Thyroid gland (tissue), 4 donors: ENCODE data around the gene REC8. TPM values are rescaled to one million over a fixed set of nuclear protein-coding genes. Genes with fewer than 3 reads are reported as not detected.

Experiments
- DNase-seq, 2 donors: peaks; one replicate each; pipeline ENCODE4 v3.0.0-alpha.2; 2019
- H3K27ac ChIP-seq, 3 donors: fragments of 200-600 bp; sonication (generic); 1 replicate in 2 of 3; 2 replicates in 1 of 3; pipeline ENCODE4 v1.5.1; 2016 to 2019; ENCODE audit warnings: mild to moderate bottlenecking in 1 of 3, moderate library complexity in 1 of 3
- H3K27me3 ChIP-seq: fragments of 200-600 bp; sonication (generic); one replicate; pipeline ENCODE4 v1.5.1; 2019
- H3K36me3 ChIP-seq, 2 donors: fragments of 200-600 bp; sonication (generic); one replicate each; pipeline ENCODE4 v1.5.1; 2016 to 2019
- H3K4me1 ChIP-seq, 2 donors: fragments of 200-600 bp; sonication (generic); one replicate each; pipeline ENCODE4 v1.5.1; 2017 to 2019
- H3K4me3 ChIP-seq, 3 donors: fragments of 200-600 bp; sonication (generic); replicated peaks in 1 of 3; 1 replicate in 2 of 3; 2 replicates in 1 of 3; pipeline ENCODE4 v1.5.1; 2016; ENCODE audit warnings: mild to moderate bottlenecking in 1 of 3
- H3K9me3 ChIP-seq: fragments of 200-600 bp; sonication (generic); one replicate; pipeline ENCODE4 v1.5.1; 2017
- CTCF ChIP-seq, 6 experiments: fragments of 200-600 bp in 3 of 6; fragments of 450-650 bp in 3 of 6; sonication (generic) in 3 of 6; IDR thresholded peaks; one replicate each; pipeline ENCODE4 v1.5.1; 2016 to 2019; ENCODE audit warnings: antibody characterized with exemption in 6 of 6, mild to moderate bottlenecking in 2 of 6, inconsistent platforms in 1 of 6, moderate library complexity in 1 of 6
- POLR2A ChIP-seq, 2 donors: fragments of 450-650 bp; IDR thresholded peaks; one replicate each; pipeline ENCODE4 v1.6.1; 2017; ENCODE audit warnings: antibody characterized with exemption in 2 of 2, mild to moderate bottlenecking in 2 of 2, moderate library complexity in 1 of 2
- WGBS, 2 donors: methylation state at CpG; one replicate each; pipeline ENCODE4 v1.1.5; 2017; 5-methylcytosine and 5-hydroxymethylcytosine counted together
- intact Hi-C: fragments of 100-400 bp; cut with DNase I; formaldehyde crosslinking; loops from one replicate; pipeline ENCODE4 v1.15.1; 2023
- total RNA-seq, 4 donors: library from RNA; depleted of rRNA; stranded (reverse); fragments of >200 nt; gene quantifications; one replicate each; pipeline ENCODE4 v1.2.3, GENCODE V29; 2016

The REC8 gene
- total RNA-seq, 4 donors from 2014 or later: 4.1 to 7.1 (median 5.4) TPM

GRCh38 chr14:24185741-24186140, 13.9 kb downstream of the REC8 start:
- Histone ChIP-seq H3K36me3 (peaks cover 32 to 46% of the 10 kb centered on the region in 2 donors), H3K4me3 (no peak overlapping the region), H3K9me3 (no peaks in the 10 kb centered on the region), H3K27me3 (no peaks in the 10 kb centered on the region), H3K27ac (no peak overlapping the region), H3K4me1 (peaks cover 8 to 13% of the 10 kb centered on the region in 2 donors)
- DNase-seq: no peak
- TF ChIP-seq CTCF (IDR thresholded peaks at IDR 0.05) (no peak), POLR2A (IDR thresholded peaks at IDR 0.05) (no peak)
- 94 to 98% methylated on average over 10 to 11 of the region's 11 CpGs for WGBS, 2 donors
- intact Hi-C loops: no loop called here

- 91 to 96% methylated on average over 9 to 10 of the region's 10 CpGs for WGBS, 2 donors
- intact Hi-C loops: no loop called here
- Histone ChIP-seq H3K27ac (no peak overlapping the region), H3K36me3 (peaks cover 39 to 45% of the 10 kb centered on the region in 2 donors), H3K4me1 (peaks cover 8 to 13% of the 10 kb centered on the region in 2 donors), H3K9me3 (no peaks in the 10 kb centered on the region), H3K4me3 (no peak overlapping the region), H3K27me3 (no peaks in the 10 kb centered on the region)
- no peak for DNase-seq
- no peak for TF ChIP-seq CTCF (IDR thresholded peaks at IDR 0.05)
- no peak for TF ChIP-seq POLR2A (IDR thresholded peaks at IDR 0.05)
Observed at GRCh38 chr14:24186831-24187538, 15.1 kb downstream of the REC8 start.

GRCh38 chr14:24187539-24187915, 15.6 kb downstream of the REC8 start:
- H3K4me3 ChIP-seq: peak overlapping the region in 1 of 3 donors; percentile 43
- no peaks in the 10 kb centered on the region for H3K9me3 ChIP-seq
- no peak for TF ChIP-seq CTCF (IDR thresholded peaks at IDR 0.05)
- TF ChIP-seq POLR2A (IDR thresholded peaks at IDR 0.05): no peak
- no peak overlapping the region for H3K27ac ChIP-seq
- H3K4me1 ChIP-seq: peaks cover 8 to 13% of the 10 kb centered on the region in 2 donors
- H3K36me3 ChIP-seq: peaks cover 45 to 50% of the 10 kb centered on the region in 2 donors
- 79 to 89% methylated on average over 2 of the region's 2 CpGs for WGBS, 2 donors
- intact Hi-C loops: no loop called here
- no peak for DNase-seq
- H3K27me3 ChIP-seq: no peaks in the 10 kb centered on the region

- 0% methylated on average over 25 to 41 of the region's 65 CpGs for WGBS, 2 donors
Observed at GRCh38 chr14:24188251-24189058, 16.6 kb downstream of the REC8 start, which contains the start of gene IPO4. IPO4 (minus strand) TSS chr14:24188816; CDS start chr14:24188787, 29 bp downstream.

More at GRCh38 chr14:24188251-24189058, 16.6 kb downstream of the REC8 start, which contains the start of gene IPO4:
- Histone ChIP-seq H3K27me3 (no peaks in the 10 kb centered on the region), H3K36me3 (peaks cover 40 to 41% of the 10 kb centered on the region in 2 donors), H3K4me3 (peak within 1 kb of the TSS; percentile 14 to 53 (median 43)), H3K27ac (peak within 1 kb of the TSS in 2 of 3 donors; percentile 31 to 60), H3K9me3 (no peaks in the 10 kb centered on the region), H3K4me1 (peaks cover 8 to 13% of the 10 kb centered on the region in 2 donors)
- peak; percentile 97 for DNase-seq
- intact Hi-C loops: no loop called here
- TF ChIP-seq CTCF (IDR thresholded peaks at IDR 0.05): peak in 1 of 6 experiments; percentile 22
- TF ChIP-seq POLR2A (IDR thresholded peaks at IDR 0.05): peak in 1 of 2 donors; percentile 64
